Testis (tissue), 3 donors: Measurements from ENCODE around the gene TNPO3. TPM values are rescaled to one million over a fixed set of nuclear protein-coding genes. Genes with fewer than 3 reads are reported as not detected.
"Not testable (repeated sequence)": the region's sequence is repeated elsewhere in the genome, so short reads cannot be mapped to it uniquely, and the experiment has no call there.

Experiments
- DNase-seq: peaks from one replicate; pipeline ENCODE4 v3.0.0-alpha.2; 2019
- H3K27ac ChIP-seq, 2 donors: fragments of 200-600 bp; sonication (generic); one replicate each; pipeline ENCODE4 v1.5.1; 2019
- H3K27me3 ChIP-seq: fragments of 200-600 bp; sonication (generic); one replicate; pipeline ENCODE4 v1.5.1; 2019
- H3K36me3 ChIP-seq: fragments of 200-600 bp; sonication (generic); one replicate; pipeline ENCODE4 v1.5.1; 2017; ENCODE audit warnings: low read depth; ENCODE audit errors: missing control alignments
- H3K4me1 ChIP-seq: fragments of 200-600 bp; sonication (generic); one replicate; pipeline ENCODE4 v1.5.1; 2019
- H3K4me3 ChIP-seq, 2 donors: fragments of 200-600 bp; sonication (generic); one replicate each; pipeline ENCODE4 v1.5.1; 2017 to 2019
- H3K9me3 ChIP-seq: fragments of 200-600 bp; sonication (generic); one replicate; pipeline ENCODE4 v1.5.1; 2017
- POLR2A ChIP-seq: fragments of 450-650 bp; IDR thresholded peaks from one replicate; pipeline ENCODE4 v1.6.1; 2017; ENCODE audit warnings: antibody characterized with exemption, mild to moderate bottlenecking, moderate library complexity
- WGBS, 2 donors: methylation state at CpG; one replicate each; pipeline ENCODE4 v1.1.5; 2018; 5-methylcytosine and 5-hydroxymethylcytosine counted together
- intact Hi-C: fragments of 100-400 bp; cut with DNase I; formaldehyde crosslinking; loops from one replicate; pipeline ENCODE4 v1.15.1; 2023; ENCODE audit warnings: low total_unique reads
- polyA plus RNA-seq: library from polyadenylated mRNA; stranded (reverse); fragments of 350-450 nt; fragmentation: Illumina TruSeq; extraction: RNeasy Lipid Tissue Mini Kit (QIAGEN cat#74804); gene quantifications from one replicate; pipeline ENCODE4 v1.2.3, GENCODE V29; 2014; ENCODE audit warnings: low read depth, low replicate concordance; ENCODE audit not compliant: insufficient read depth
- total RNA-seq, 2 donors: library from RNA; depleted of rRNA; stranded (reverse); fragments of >200 nt; gene quantifications; one replicate each; pipeline ENCODE4 v1.2.3, GENCODE V29; 2016
- TF ChIP-seq, protein P1 (sequence below), 3 experiments: fragments of 450-650 bp in 2 of 3; fragments of 200-600 bp in 1 of 3; sonication (generic) in 1 of 3; IDR thresholded peaks; one replicate each; pipeline ENCODE4 v1.5.1; 2016 to 2019; ENCODE audit warnings: antibody characterized with exemption in 3 of 3, mild to moderate bottlenecking in 2 of 3, moderate library complexity in 1 of 3

Gene TNPO3
- total and polyA plus RNA-seq, 3 donors from 2014 or later: 52.5 to 62.8 (median 55.5) TPM

DNA sequence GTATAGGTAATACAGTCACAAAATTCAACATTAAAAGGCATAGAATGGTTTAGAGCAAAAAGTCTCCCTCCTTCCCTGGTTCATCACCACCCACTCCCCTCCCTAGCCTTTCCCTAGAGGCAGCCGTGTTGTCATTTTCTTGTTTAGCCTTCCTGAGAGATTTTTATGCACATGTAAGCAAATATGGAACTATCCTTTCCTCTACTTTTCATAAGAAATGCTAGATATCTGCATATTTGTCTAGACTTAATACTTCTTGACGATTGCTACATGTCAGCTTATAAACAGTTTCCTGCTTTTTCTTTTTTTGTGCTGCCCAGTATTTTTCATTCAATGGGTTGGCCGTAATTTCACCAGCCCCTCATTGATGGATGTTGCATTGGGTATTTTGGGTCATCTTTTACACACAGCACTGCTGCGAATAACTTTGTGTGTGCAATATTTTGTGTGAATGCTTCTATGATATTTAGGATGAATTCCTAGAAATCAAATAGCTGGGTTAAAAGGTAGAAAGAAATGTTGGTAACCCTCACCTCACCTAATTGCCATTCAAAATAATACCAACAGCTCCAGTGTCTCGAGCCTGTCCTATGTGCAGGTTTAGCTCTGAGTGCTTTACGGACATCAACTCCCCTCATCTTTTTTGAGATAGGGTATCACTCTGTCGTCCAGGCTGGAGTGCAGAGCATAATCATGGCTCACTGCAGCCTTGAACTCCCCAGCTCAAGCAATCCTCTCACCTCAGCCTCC, 110.2 kb downstream of the TNPO3 start:
- WGBS, 2 donors: 79% methylated on average over 7 of the region's 7 CpGs
- no peaks in the 10 kb centered on the region for H3K4me1 ChIP-seq
- no peaks in the 10 kb centered on the region for H3K9me3 ChIP-seq
- no peak overlapping the region for H3K27ac ChIP-seq
- no peaks in the 10 kb centered on the region for H3K36me3 ChIP-seq
- no peak overlapping the region for H3K4me3 ChIP-seq
- H3K27me3 ChIP-seq: no peaks in the 10 kb centered on the region
- DNase-seq: no peak
- TF ChIP-seq, protein P1, sequence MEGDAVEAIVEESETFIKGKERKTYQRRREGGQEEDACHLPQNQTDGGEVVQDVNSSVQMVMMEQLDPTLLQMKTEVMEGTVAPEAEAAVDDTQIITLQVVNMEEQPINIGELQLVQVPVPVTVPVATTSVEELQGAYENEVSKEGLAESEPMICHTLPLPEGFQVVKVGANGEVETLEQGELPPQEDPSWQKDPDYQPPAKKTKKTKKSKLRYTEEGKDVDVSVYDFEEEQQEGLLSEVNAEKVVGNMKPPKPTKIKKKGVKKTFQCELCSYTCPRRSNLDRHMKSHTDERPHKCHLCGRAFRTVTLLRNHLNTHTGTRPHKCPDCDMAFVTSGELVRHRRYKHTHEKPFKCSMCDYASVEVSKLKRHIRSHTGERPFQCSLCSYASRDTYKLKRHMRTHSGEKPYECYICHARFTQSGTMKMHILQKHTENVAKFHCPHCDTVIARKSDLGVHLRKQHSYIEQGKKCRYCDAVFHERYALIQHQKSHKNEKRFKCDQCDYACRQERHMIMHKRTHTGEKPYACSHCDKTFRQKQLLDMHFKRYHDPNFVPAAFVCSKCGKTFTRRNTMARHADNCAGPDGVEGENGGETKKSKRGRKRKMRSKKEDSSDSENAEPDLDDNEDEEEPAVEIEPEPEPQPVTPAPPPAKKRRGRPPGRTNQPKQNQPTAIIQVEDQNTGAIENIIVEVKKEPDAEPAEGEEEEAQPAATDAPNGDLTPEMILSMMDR (IDR thresholded peaks at IDR 0.05): no peak
- no peak for TF ChIP-seq POLR2A
- intact Hi-C loops: no loop called here

DNA sequence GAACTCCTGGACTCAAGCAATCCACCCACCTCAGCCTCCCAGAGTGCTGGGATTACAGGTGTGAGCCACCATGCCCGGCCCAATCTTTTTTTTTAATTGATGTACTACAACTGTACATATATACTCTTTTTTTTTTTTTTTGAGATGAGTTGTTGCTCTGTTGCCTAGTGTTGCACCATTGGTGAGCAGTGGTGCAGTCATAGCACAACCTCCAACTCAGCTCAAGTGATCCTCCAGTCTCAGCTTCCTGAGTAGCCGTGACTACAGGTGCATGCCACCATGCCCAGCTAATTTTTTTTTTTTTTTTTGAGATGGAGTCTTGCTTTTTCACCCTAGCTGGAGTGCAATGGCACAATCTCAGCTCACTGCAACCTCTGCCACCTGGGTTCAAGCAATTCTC, 111.7 kb downstream of the TNPO3 start:
- H3K36me3 ChIP-seq, H3K4me3 ChIP-seq, H3K9me3 ChIP-seq, intact Hi-C loops, H3K27ac ChIP-seq, DNase-seq, H3K4me1 ChIP-seq, H3K27me3 ChIP-seq: not testable (repeated sequence)
- 88 to 95% methylated on average over 2 of the region's 2 CpGs for WGBS, 2 donors

DNA sequence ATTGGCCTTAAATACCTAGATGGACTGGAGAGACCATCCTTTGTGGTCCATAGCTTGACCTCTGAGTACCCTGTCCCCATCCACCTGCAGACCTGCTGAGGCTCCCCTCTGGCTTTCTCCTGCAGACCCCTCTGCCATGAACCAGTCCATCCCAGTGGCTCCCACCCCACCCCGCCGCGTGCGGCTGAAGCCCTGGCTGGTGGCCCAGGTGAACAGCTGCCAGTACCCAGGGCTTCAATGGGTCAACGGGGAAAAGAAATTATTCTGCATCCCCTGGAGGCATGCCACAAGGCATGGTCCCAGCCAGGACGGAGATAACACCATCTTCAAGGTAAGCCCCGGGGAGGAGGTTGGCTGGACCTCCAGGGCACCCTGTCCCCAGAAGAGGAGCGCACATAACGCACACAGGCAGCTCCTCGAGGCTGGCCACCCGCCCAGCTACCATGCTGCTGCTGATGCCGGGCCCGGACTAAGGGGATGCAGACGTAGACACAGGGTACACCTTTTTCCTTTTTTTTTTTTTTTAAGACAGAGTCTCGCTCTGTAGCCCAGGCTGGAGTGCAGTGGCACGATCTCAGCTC, 112.9 kb downstream of the TNPO3 start:
- H3K4me1 ChIP-seq: peaks cover 4% of the 10 kb centered on the region
- no peaks in the 10 kb centered on the region for H3K9me3 ChIP-seq
- H3K36me3 ChIP-seq: no peaks in the 10 kb centered on the region
- intact Hi-C loops: no loop called here
- 83 to 84% methylated on average over 16 of the region's 16 CpGs for WGBS, 2 donors
- H3K27ac ChIP-seq: no peak overlapping the region
- TF ChIP-seq, protein P1 (IDR thresholded peaks at IDR 0.05): no peak
- no peak for TF ChIP-seq POLR2A
- H3K4me3 ChIP-seq: no peak overlapping the region
- DNase-seq: no peak
- H3K27me3 ChIP-seq: no peaks in the 10 kb centered on the region

DNA sequence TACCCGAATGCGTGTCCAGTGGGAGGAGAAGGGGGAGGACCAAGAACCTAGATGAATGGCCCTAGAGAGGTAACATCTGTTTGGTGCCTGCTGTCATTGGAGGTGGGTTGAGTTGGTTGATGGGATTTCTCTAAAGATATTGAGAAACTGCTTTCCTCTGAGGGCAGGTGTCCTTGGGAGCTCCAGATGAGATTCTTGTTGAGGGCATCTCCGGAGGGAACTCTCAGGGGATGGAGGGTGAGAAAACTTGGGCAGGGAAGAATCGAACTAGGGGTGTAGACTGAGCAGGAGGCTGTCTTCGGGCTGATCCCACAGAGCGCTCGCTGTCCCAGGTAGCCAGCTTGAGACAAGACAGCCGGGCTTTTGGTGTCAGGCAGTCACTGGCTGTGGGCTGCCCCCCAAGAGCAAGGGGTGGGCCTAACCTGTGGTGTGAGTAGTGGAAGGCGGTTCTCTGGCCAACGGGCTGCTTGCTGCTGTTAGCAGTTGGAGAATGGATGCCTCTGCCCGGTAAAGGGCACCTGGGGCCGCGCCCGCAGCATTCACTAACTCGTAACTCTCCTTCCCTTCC, 113.5 kb downstream of the TNPO3 start:
- Histone ChIP-seq H3K27me3 (no peaks in the 10 kb centered on the region), H3K27ac (no peak overlapping the region), H3K4me1 (peaks cover 4% of the 10 kb centered on the region), H3K9me3 (no peaks in the 10 kb centered on the region), H3K36me3 (no peaks in the 10 kb centered on the region), H3K4me3 (no peak overlapping the region)
- intact Hi-C loops: no loop called here
- TF ChIP-seq, protein P1 (IDR thresholded peaks at IDR 0.05): no peak
- TF ChIP-seq POLR2A: no peak
- WGBS, 2 donors: 92 to 94% methylated on average over 15 of the region's 15 CpGs
- no peak for DNase-seq

DNA sequence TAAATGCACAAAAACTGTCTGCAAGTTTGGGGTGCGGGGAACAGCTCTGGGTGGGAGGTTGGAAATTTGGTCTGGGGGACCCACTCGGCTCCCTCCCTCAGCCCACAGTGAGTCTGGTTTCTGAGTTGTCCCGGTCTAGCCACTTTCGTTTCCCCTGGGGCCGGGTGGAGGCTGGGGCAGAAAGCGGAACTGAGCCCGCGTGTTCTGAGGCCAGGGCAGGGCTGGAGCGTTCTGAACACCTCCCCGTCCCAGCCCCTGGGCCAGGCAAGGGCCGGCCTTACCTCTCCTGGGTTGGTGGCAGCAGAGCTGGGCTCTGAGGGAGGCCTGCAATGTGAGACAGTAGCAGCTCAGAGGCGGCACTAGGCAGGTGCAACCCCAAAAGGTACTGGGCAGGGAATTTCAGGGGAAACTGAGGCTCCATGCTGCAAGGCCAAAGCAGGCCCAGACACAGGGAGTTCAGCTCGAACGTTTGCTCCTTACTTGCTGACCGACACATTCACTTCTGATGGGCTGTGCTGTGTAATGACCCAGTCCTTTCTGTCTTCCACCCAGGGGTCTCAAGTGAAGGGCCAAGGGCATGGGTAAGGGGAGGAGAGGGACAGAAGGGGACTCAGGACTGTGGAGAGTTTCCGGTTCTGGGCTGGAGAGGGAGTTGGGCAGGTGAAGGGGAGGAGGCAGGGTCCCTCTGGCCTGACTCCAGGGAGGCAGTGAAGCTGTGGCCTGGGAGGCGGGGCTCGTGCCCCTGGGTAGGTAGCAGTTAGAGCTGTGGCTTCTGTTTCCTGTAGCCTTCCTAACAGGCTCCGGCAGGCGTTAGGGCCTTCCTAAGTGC, 114.2 kb downstream of the TNPO3 start:
- H3K4me3 ChIP-seq: no peak overlapping the region
- no peak overlapping the region for H3K27ac ChIP-seq
- no peaks in the 10 kb centered on the region for H3K27me3 ChIP-seq
- TF ChIP-seq, protein P1 (IDR thresholded peaks at IDR 0.05): no peak
- no peak for TF ChIP-seq POLR2A
- no peaks in the 10 kb centered on the region for H3K9me3 ChIP-seq
- no peak for DNase-seq
- 78 to 88% methylated on average over 12 to 20 of the region's 20 CpGs for WGBS, 2 donors
- no peaks in the 10 kb centered on the region for H3K36me3 ChIP-seq
- intact Hi-C loops: no loop called here
- H3K4me1 ChIP-seq: peaks cover 4% of the 10 kb centered on the region
